GM18498 (cell line): ENCODE measurements around the gene ZNF738.
"Not testable (repeated sequence)": the region's sequence is repeated elsewhere in the genome, so short reads cannot be mapped to it uniquely, and the experiment has no call there.

Experiments
- ATAC-seq: cut with Tn5 transposase; IDR thresholded peaks from one replicate; pipeline ENCODE4 v1.9.1; 2021; ENCODE audit warnings: mild to moderate bottlenecking, moderate library complexity; ENCODE audit not compliant: unreplicated experiment

The ZNF738 gene

GRCh38 chr19:21358768-21359451, at the start of gene ZNF738:
Gene ZNF738 (plus strand): TSS chr19:21359000. CDS start chr19:21359141, 141 bp downstream.
- ATAC-seq = peak; percentile 98

GRCh38 chr19:21312807-21313206, 46.0 kb upstream of the ZNF738 start:
- ATAC-seq = not testable (repeated sequence)

GRCh38 chr19:21314676-21315075, 44.1 kb upstream of the ZNF738 start:
- no peak for ATAC-seq

GRCh38 chr19:21317821-21318220, 41.0 kb upstream of the ZNF738 start:
- ATAC-seq = no peak

- ATAC-seq = no peak
Observed at GRCh38 chr19:21321134-21321533, 37.7 kb upstream of the ZNF738 start.

GRCh38 chr19:21321996-21322395, 36.8 kb upstream of the ZNF738 start:
- ATAC-seq = no peak

GRCh38 chr19:21322528-21322927, 36.3 kb upstream of the ZNF738 start:
- ATAC-seq = no peak

- ATAC-seq = no peak
Observed at GRCh38 chr19:21323000-21323399, 35.8 kb upstream of the ZNF738 start.

GRCh38 chr19:21326169-21326568, 32.6 kb upstream of the ZNF738 start:
- ATAC-seq = no peak

GRCh38 chr19:21328406-21328805, 30.4 kb upstream of the ZNF738 start:
- ATAC-seq = no peak

GRCh38 chr19:21328885-21329605, 29.8 kb upstream of the ZNF738 start, which contains the start of gene ZNF708:
Gene ZNF708 (minus strand): TSS chr19:21329410. CDS start chr19:21329212, 198 bp downstream.
- ATAC-seq = peak; percentile 99

GRCh38 chr19:21335721-21336120, 23.1 kb upstream of the ZNF738 start:
- ATAC-seq = no peak

- ATAC-seq = not testable (repeated sequence)
Observed at GRCh38 chr19:21344841-21345240, 14.0 kb upstream of the ZNF738 start.

GRCh38 chr19:21352830-21353229, 6.0 kb upstream of the ZNF738 start:
- no peak for ATAC-seq

- ATAC-seq = no peak
Observed at GRCh38 chr19:21362291-21362690, 3.5 kb downstream of the ZNF738 start.

GRCh38 chr19:21383980-21384582, 25.3 kb downstream of the ZNF738 start:
- no peak for ATAC-seq

GRCh38 chr19:21396121-21396520, 37.3 kb downstream of the ZNF738 start:
- no peak for ATAC-seq

GRCh38 chr19:21396893-21397572, 38.2 kb downstream of the ZNF738 start, which contains the start of gene ZNF493:
Gene ZNF493 (plus strand): TSS chr19:21397133. CDS start chr19:21397238, 105 bp downstream.
- peak; percentile 100 for ATAC-seq

GRCh38 chr19:21398851-21399250, 40.1 kb downstream of the ZNF738 start:
- no peak for ATAC-seq

- ATAC-seq = no peak
Observed at GRCh38 chr19:21402303-21402985, 43.6 kb downstream of the ZNF738 start.

- no peak for ATAC-seq
Observed at GRCh38 chr19:21410166-21410565, 51.4 kb downstream of the ZNF738 start.
